Stomach (tissue), 9 donors: ENCODE results near the gene UBE2R2. TPM values are rescaled to one million over a fixed set of nuclear protein-coding genes. Genes with fewer than 3 reads are reported as not detected.

Source experiments
- DNase-seq, 2 donors: peaks; one replicate each; pipeline versions ENCODE4 v3.0.0 to v3.0.0-alpha.2; 2013 to 2019
- H3K27ac ChIP-seq, 5 donors: fragments of 200-600 bp in 4 of 5; sonication (generic) in 4 of 5; one replicate each; pipeline ENCODE4 v1.5.1; 2013 to 2019; ENCODE audit warnings: mild to moderate bottlenecking in 1 of 5, moderate library complexity in 1 of 5
- H3K27me3 ChIP-seq, 3 donors: fragments of 200-600 bp; sonication (generic); one replicate each; pipeline ENCODE4 v1.5.1; 2017 to 2019; ENCODE audit warnings: mixed run types in 1 of 3
- H3K36me3 ChIP-seq, 4 donors: fragments of 200-600 bp; sonication (generic); 1 replicate in 3 of 4; 2 replicates in 1 of 4; pipeline ENCODE4 v1.5.1; 2016 to 2019
- H3K4me1 ChIP-seq, 4 donors: fragments of 200-600 bp; sonication (generic); one replicate each; pipeline ENCODE4 v1.5.1; 2016 to 2019
- H3K4me3 ChIP-seq, 4 donors: fragments of 200-600 bp; sonication (generic) in 3 of 4; one replicate each; pipeline ENCODE4 v1.5.1; 2016 to 2019; ENCODE audit warnings: mild to moderate bottlenecking in 1 of 4
- H3K9me3 ChIP-seq, 4 donors: fragments of 200-600 bp; sonication (generic); one replicate each; pipeline ENCODE4 v1.5.1; 2016 to 2019
- EP300 ChIP-seq: sonication (generic); formaldehyde crosslinking; IDR thresholded peaks from one replicate; pipeline ENCODE4 v1.6.1; 2017; ENCODE audit warnings: antibody characterized with exemption
- POLR2A ChIP-seq, 4 donors: fragments of 450-650 bp; IDR thresholded peaks; one replicate each; pipeline ENCODE4 v1.6.1; 2016; ENCODE audit warnings: antibody characterized with exemption in 4 of 4, control low read depth in 2 of 4, mild to moderate bottlenecking in 1 of 4, moderate library complexity in 1 of 4
- POLR2AphosphoS5 ChIP-seq, 3 donors: sonication (generic); formaldehyde crosslinking; IDR thresholded peaks; one replicate each; pipeline ENCODE4 v1.6.1; 2016; ENCODE audit warnings: antibody characterized with exemption in 3 of 3
- WGBS, 5 donors: extraction: QIAGEN DNeasy Blood & Tissue Kit in 3 of 5; methylation state at CpG; one replicate each; pipeline versions ENCODE4 v1.1.5 to v1.1.7; 2013 to 2018; 5-methylcytosine and 5-hydroxymethylcytosine counted together
- intact Hi-C: fragments of 100-400 bp; cut with DNase I; formaldehyde crosslinking; loops from one replicate; pipeline ENCODE4 v1.15.1; 2023; ENCODE audit warnings: low total_unique reads
- polyA plus RNA-seq, 3 donors: library from polyadenylated mRNA; stranded (reverse); fragments of 200-250 nt; gene quantifications; one replicate each; pipeline ENCODE4 v1.2.3, GENCODE V29; 2013
- total RNA-seq, 5 donors: library from RNA; depleted of rRNA; stranded (reverse); fragments of >200 nt; gene quantifications; one replicate each; pipeline versions ENCODE4 v1.1.0 to v1.2.3, GENCODE V29; 2014 to 2016
- TF ChIP-seq, protein P1 (sequence below), 7 experiments: fragments of 450-650 bp in 4 of 7; fragments of 200-600 bp in 3 of 7; sonication (generic) in 3 of 7; IDR thresholded peaks; one replicate each; pipeline ENCODE4 v1.5.1; 2016 to 2019; ENCODE audit warnings: antibody characterized with exemption in 7 of 7, control low read depth in 2 of 7, mild to moderate bottlenecking in 1 of 7
- donor health status: healthy with polysubstance abuse.
- donor health status: Bipolar disorder and iron deficiency.
- donor health status: healthy.

Gene UBE2R2
- total and polyA plus RNA-seq, 8 donors: 6.4 to 117 (median 23.9) TPM

- Histone ChIP-seq H3K9me3 (no peaks in the 10 kb centered on the region), H3K4me1 (peaks cover 0 to 31% (median 15%) of the 10 kb centered on the region in 4 donors), H3K4me3 (no peak overlapping the region), H3K27me3 (no peaks in the 10 kb centered on the region), H3K36me3 (peaks cover 10 to 51% (median 32%) of the 10 kb centered on the region in 4 donors), H3K27ac (no peak overlapping the region)
- TF ChIP-seq EP300 (no peak), POLR2AphosphoS5 (IDR thresholded peaks at IDR 0.05) (no peak), POLR2A (IDR thresholded peaks at IDR 0.05) (no peak)
- TF ChIP-seq, protein P1, sequence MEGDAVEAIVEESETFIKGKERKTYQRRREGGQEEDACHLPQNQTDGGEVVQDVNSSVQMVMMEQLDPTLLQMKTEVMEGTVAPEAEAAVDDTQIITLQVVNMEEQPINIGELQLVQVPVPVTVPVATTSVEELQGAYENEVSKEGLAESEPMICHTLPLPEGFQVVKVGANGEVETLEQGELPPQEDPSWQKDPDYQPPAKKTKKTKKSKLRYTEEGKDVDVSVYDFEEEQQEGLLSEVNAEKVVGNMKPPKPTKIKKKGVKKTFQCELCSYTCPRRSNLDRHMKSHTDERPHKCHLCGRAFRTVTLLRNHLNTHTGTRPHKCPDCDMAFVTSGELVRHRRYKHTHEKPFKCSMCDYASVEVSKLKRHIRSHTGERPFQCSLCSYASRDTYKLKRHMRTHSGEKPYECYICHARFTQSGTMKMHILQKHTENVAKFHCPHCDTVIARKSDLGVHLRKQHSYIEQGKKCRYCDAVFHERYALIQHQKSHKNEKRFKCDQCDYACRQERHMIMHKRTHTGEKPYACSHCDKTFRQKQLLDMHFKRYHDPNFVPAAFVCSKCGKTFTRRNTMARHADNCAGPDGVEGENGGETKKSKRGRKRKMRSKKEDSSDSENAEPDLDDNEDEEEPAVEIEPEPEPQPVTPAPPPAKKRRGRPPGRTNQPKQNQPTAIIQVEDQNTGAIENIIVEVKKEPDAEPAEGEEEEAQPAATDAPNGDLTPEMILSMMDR (IDR thresholded peaks at IDR 0.05): no peak
- 72 to 84% (median 75%) methylated on average over 4 of the region's 4 CpGs for WGBS, 5 donors
- no peak for DNase-seq
- intact Hi-C loops: no loop called here
Measured at GRCh38 chr9:33903157-33903780, 86.3 kb downstream of the UBE2R2 start.

DNA sequence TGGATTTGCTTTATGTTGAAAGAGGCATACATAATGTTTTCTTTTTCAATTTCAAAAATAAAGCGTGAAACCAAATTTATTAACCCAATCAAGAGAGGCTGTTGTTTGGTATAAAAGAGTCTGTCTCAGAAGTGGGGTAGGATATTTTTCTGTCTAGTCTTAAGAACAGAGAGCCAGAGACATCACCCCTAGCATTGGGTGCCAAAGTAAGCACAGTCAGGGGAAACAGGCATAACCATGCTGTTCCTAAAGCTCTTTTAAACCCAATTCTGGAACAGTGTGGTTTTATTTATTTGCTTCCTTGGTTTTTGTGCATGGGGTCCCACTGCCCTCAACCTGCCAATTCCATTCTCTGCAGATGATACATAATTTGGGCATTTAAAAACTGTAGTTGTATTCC is 88.2 kb downstream of the UBE2R2 start:
- 93 to 97% (median 94%) methylated on average over 1 of the region's 1 CpG for WGBS, 5 donors
- Histone ChIP-seq H3K27ac (no peak overlapping the region), H3K27me3 (no peaks in the 10 kb centered on the region)

DNA sequence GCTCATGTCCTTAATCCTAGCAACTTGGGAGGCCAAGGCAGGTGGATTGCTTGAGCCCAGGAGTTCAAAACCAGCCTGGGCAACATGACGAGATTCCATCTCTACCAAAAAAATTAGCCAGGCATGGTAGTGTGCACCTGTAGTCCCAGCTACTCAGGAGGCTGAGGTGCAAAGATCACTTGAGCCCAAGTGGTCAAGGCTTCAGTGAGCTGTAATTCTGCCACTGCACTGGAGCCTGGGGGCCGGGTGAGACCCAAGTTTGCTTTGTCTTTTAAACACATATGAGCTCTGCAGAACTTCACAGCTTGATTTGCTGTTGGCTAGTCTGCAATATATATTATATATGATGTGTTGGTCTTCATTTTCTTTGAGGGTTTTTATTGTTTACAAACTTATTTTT is 89.8 kb downstream of the UBE2R2 start:
- intact Hi-C loops: no loop called here
- TF ChIP-seq, protein P1 (IDR thresholded peaks at IDR 0.05): no peak
- TF ChIP-seq POLR2A (IDR thresholded peaks at IDR 0.05) (no peak), POLR2AphosphoS5 (IDR thresholded peaks at IDR 0.05) (no peak), EP300 (no peak)
- DNase-seq: no peak
- H3K36me3 ChIP-seq: peaks cover 5 to 26% (median 7%) of the 10 kb centered on the region in 4 donors
- H3K4me3 ChIP-seq: no peak overlapping the region
- H3K4me1 ChIP-seq: peaks cover 0 to 36% (median 16%) of the 10 kb centered on the region in 4 donors
- no peak overlapping the region for H3K27ac ChIP-seq
- WGBS, 5 donors: 74 to 90% (median 85%) methylated on average over 2 of the region's 2 CpGs
- H3K9me3 ChIP-seq: no peaks in the 10 kb centered on the region
- H3K27me3 ChIP-seq: no peaks in the 10 kb centered on the region

More for the DNA sequence above, 88.2 kb downstream of the UBE2R2 start:
- no peak for DNase-seq
- H3K9me3 ChIP-seq: no peaks in the 10 kb centered on the region
- peaks cover 0 to 32% (median 16%) of the 10 kb centered on the region in 4 donors for H3K4me1 ChIP-seq
- H3K36me3 ChIP-seq: peaks cover 6 to 40% (median 22%) of the 10 kb centered on the region in 4 donors
- H3K4me3 ChIP-seq: no peak overlapping the region
- TF ChIP-seq, protein P1 (IDR thresholded peaks at IDR 0.05): no peak
- TF ChIP-seq EP300: no peak
- TF ChIP-seq POLR2A (IDR thresholded peaks at IDR 0.05): no peak
- no peak for TF ChIP-seq POLR2AphosphoS5 (IDR thresholded peaks at IDR 0.05)
- intact Hi-C loops: no loop called here

DNA sequence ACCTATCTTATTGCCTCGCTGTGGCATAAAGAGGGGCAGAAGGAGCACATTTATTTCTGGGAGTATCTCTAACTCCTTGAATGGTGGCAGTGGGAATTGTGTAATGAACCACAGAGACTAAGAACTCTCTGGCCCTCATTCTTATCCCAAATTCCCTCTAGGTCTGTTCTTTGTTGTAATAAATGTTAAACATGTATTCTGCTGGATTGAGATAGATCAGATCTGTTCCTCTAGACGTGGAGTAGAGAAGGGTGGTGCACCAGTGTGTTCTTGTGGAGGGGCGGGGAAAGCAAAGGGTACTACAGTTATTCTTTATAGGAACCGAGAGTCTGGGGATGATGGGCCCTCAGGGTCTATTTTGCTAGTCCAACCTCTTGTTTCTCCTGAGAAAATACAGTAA is 90.4 kb downstream of the UBE2R2 start:
- intact Hi-C loops: no loop called here
- Histone ChIP-seq H3K36me3 (peaks cover 0 to 25% (median 7%) of the 10 kb centered on the region in 4 donors), H3K4me1 (peaks cover 0 to 41% (median 19%) of the 10 kb centered on the region in 4 donors), H3K27me3 (no peaks in the 10 kb centered on the region), H3K4me3 (no peak overlapping the region), H3K9me3 (no peaks in the 10 kb centered on the region), H3K27ac (no peak overlapping the region)
- no peak for TF ChIP-seq POLR2A (IDR thresholded peaks at IDR 0.05)
- TF ChIP-seq, protein P1 (IDR thresholded peaks at IDR 0.05): no peak
- 71 to 84% (median 73%) methylated on average over 4 of the region's 4 CpGs for WGBS, 5 donors
- DNase-seq: no peak
